Fibroblast of pulmonary artery (primary cell): ENCODE results near the gene DNM2.

Experiments
- DNase-seq: peaks from one replicate; pipeline ENCODE4 v3.0.0-alpha.2; 2010; ENCODE audit warnings: low read depth
- H3K4me3 ChIP-seq: replicated peaks from 2 replicates; pipeline ENCODE4 v1.5.1; 2011; ENCODE audit warnings: low read depth, mild to moderate bottlenecking, control low read depth, low read length, moderate library complexity
- CTCF ChIP-seq: IDR thresholded peaks from 2 replicates; pipeline ENCODE4 v1.5.1; 2011; ENCODE audit warnings: mild to moderate bottlenecking, control low read depth, low read length, inconsistent platforms; ENCODE audit errors: missing control alignments

Gene DNM2

GRCh38 chr19:10805758-10806247 is 87.9 kb downstream of the DNM2 start:
- TF ChIP-seq CTCF = no peak
- DNase-seq = no peak
- H3K4me3 ChIP-seq = no peak overlapping the region

DNA sequence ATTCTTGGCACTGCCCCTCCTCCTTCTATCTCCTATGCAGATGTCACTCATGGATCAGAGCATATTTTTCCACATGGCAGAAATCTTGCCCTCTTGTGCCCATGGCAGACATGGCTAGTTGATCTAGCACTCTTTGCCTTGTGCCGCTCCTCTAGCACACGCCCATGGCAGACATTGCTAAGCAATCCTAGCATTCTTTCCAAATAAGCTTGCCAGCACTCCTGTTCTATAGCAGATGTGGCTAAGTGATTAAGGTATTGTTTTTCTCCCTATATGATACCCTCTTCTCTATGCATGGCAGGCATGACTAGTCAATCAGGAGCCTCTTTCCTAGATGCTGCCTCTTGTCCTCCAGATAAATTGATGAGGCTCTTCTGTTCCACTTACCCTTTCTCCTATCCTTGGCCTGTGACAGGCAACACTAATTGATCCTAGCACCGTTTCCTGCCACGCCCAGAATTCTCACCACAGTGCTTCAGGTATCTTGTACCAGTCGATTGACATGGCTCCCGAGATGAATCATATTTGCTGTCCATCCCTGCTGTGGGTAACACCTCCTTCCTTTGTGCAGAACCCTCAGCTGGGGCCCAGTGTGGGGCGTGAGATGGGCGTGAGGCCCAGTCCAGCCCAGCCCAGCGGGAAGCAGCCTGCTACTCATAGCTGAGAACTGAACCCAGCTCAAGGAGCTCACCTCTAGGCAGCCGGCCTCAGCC is 91.2 kb downstream of the DNM2 start:
- DNase-seq = peak; percentile 47
- no peak overlapping the region for H3K4me3 ChIP-seq

DNA sequence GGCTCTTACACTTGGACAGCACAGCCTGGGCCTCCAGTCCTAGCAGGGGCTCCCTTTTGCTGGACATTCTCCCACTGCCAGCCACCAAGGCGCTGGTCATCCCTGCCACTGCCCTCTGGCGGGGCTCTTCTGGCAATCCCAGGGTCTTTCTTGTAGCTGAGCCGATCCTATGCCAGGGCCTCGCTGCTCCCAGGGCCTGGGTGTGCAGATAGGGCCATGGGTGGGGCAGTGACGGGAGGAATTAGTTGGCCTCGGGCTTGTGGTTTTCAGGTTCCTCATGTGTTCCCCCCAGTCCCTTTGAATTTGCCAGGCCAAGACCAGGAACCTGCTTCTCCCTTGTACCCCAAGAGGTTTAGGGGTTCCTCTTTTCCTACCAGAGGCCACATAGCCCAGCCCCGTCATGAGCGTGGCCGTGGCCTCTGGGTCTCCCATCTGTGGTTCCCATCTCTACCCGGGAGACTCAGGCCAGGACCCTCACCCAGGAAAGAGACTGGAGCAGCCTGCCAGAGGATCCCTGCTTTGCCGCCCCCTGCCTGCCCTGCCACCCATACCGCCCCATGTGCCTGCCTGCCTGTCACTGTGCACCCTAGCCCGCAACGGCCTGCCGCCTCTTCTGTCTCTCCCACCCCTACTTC is 91.9 kb downstream of the DNM2 start:
- no peak overlapping the region for H3K4me3 ChIP-seq
- no peak for DNase-seq
- no peak for TF ChIP-seq CTCF

More for the DNA sequence above, 91.2 kb downstream of the DNM2 start:
- TF ChIP-seq CTCF = no peak

GRCh38 chr19:10811391-10812111 is 93.7 kb downstream of the DNM2 start:
- no peak for DNase-seq
- H3K4me3 ChIP-seq = no peak overlapping the region
- TF ChIP-seq CTCF = no peak

GRCh38 chr19:10812196-10812595 is 94.3 kb downstream of the DNM2 start:
- no peak overlapping the region for H3K4me3 ChIP-seq
- DNase-seq = no peak
- no peak for TF ChIP-seq CTCF

GRCh38 chr19:10812902-10813404 is 95.1 kb downstream of the DNM2 start:
- H3K4me3 ChIP-seq = no peak overlapping the region

More at GRCh38 chr19:10812902-10813404, 95.1 kb downstream of the DNM2 start:
- DNase-seq = peak; percentile 94
- no peak for TF ChIP-seq CTCF
